Measurements from ENCODE around the gene ST3GAL4. TPM values are rescaled to one million over a fixed set of nuclear protein-coding genes. Genes with fewer than 3 reads are reported as not detected.

The ST3GAL4 gene
- total and polyA plus RNA-seq, 9 of the 15 experiments (the other 6 are each of a cell fraction or from before 2014, with no cell fraction given): 0.27 to 22.9 (median 10.5) TPM

- H3K27me3 ChIP-seq (ENCODE audit: control insufficient read depth in 2 of 2, insufficient read depth in 2 of 2, low read length in 2 of 2): no peaks in the 10 kb centered on the region
- H3K9me1 ChIP-seq (ENCODE audit: control insufficient read depth, insufficient read depth, low read length): no peaks in the 10 kb centered on the region
- BruUV-seq (replicated peaks): no TSS peak
- no peaks in the 10 kb centered on the region for H3K9me3 ChIP-seq (replicated peaks; ENCODE audit: control insufficient read depth, insufficient read depth, low read depth, low read length)
- no peak overlapping the region for H3K4me3 ChIP-seq
- no peak for TF ChIP-seq ESRRB (CRISPR knock-in tag; IDR thresholded peaks at IDR 0.05; ENCODE audit: borderline replicate concordance)
- peaks cover 0 to 7% of the 10 kb centered on the region in 2 experiments; a peak in 1 of 5 replicates for H3K4me1 ChIP-seq (replicated peaks in 1 of 2; ENCODE audit: control insufficient read depth in 2 of 2, insufficient read depth in 2 of 2, low read length in 2 of 2)
- no peak overlapping the region for H3K4me2 ChIP-seq (ENCODE audit: insufficient read depth, low read length)
- ChIA-PET CTCF (ENCODE audit: low intra/inter-chr PET ratio) (no interaction called here), POLR2A (no interaction called here)
- 82% methylated on average over 7 of the region's 7 CpGs for WGBS (ENCODE audit: insufficient coverage, low coverage, missing lambda C conversion rate)
- in situ Hi-C loops (cut with MboI) (loop anchor here (25.0 kb wide), 1 partner anchor 103 kb away; the partner anchor contains the start of gene DCPS), intact Hi-C loops (cut with micrococcal nuclease) (no loop called here)
- no peak overlapping the region for H3K27ac ChIP-seq (ENCODE audit: extremely low read depth, low read depth, low read length)
- no peak overlapping the region for H2AFZ ChIP-seq (ENCODE audit: low read depth, low read length)
- peaks cover 23% of the 10 kb centered on the region; the same call in 1 of the 2 replicates for H4K20me1 ChIP-seq (replicated peaks; ENCODE audit: control insufficient read depth, insufficient read depth, low read length)
- ATAC-seq (no peak), FAIRE-seq (no peak), DNase-seq (ENCODE audit: extremely low read depth in 1 of 4, low spot score in 3 of 4) (no peak)
- no peaks in the 10 kb centered on the region for H3K79me2 ChIP-seq (ENCODE audit: control insufficient read depth, insufficient read depth, low read length)
- no peaks in the 10 kb centered on the region for H3K36me3 ChIP-seq (ENCODE audit: control insufficient read depth, insufficient read depth, low read length)
- H3K9ac ChIP-seq (ENCODE audit: insufficient read depth in 1 of 2, low read depth in 2 of 2, low read length in 2 of 2): no peak overlapping the region
Measured at GRCh38 chr11:126415128-126415527, 59.6 kb downstream of the ST3GAL4 start.

GRCh38 chr11:126415669-126416420 is 60.4 kb downstream of the ST3GAL4 start:
- Histone ChIP-seq H3K4me1 (replicated peaks in 1 of 2; ENCODE audit: control insufficient read depth in 2 of 2, insufficient read depth in 2 of 2, low read length in 2 of 2) (peaks cover 0 to 9% of the 10 kb centered on the region in 2 experiments; a peak in 2 of 5 replicates), H3K9me3 (replicated peaks; ENCODE audit: control insufficient read depth, insufficient read depth, low read depth, low read length) (no peaks in the 10 kb centered on the region), H2AFZ (ENCODE audit: low read depth, low read length) (no peak overlapping the region), H3K9ac (ENCODE audit: insufficient read depth in 1 of 2, low read depth in 2 of 2, low read length in 2 of 2) (no peak overlapping the region), H4K20me1 (replicated peaks; ENCODE audit: control insufficient read depth, insufficient read depth, low read length) (peaks cover 26% of the 10 kb centered on the region; the same call in 1 of the 2 replicates), H3K27ac (ENCODE audit: extremely low read depth, low read depth, low read length) (no peak overlapping the region), H3K4me2 (ENCODE audit: insufficient read depth, low read length) (no peak overlapping the region), H3K27me3 (ENCODE audit: control insufficient read depth in 2 of 2, insufficient read depth in 2 of 2, low read length in 2 of 2) (no peaks in the 10 kb centered on the region), H3K36me3 (ENCODE audit: control insufficient read depth, insufficient read depth, low read length) (no peaks in the 10 kb centered on the region), H3K79me2 (ENCODE audit: control insufficient read depth, insufficient read depth, low read length) (no peaks in the 10 kb centered on the region), H3K9me1 (ENCODE audit: control insufficient read depth, insufficient read depth, low read length) (no peaks in the 10 kb centered on the region), H3K4me3 (no peak overlapping the region)
- FAIRE-seq (no peak), ATAC-seq (no peak), DNase-seq (ENCODE audit: extremely low read depth in 1 of 4, low spot score in 3 of 4) (no peak)
- POLR2A ChIA-PET: no interaction called here
- in situ Hi-C loops (cut with MboI) (loop anchor here (25.0 kb wide), 1 partner anchor 104 kb away; the partner anchor contains the start of gene DCPS), intact Hi-C loops (cut with micrococcal nuclease) (no loop called here)
- CTCF ChIA-PET (ENCODE audit: low intra/inter-chr PET ratio): no interaction called here
- BruUV-seq (replicated peaks): no TSS peak
- WGBS (ENCODE audit: insufficient coverage, low coverage, missing lambda C conversion rate): 77% methylated on average over 19 of the region's 19 CpGs
- no peak for TF ChIP-seq MTF1 (CRISPR knock-in tag; IDR thresholded peaks at IDR 0.05; ENCODE audit: borderline replicate concordance)
- TF ChIP-seq U2AF2 (optimal IDR thresholded peaks at IDR 0.05; ENCODE audit: low read depth, low read length): no peak
- no peak for TF ChIP-seq FOSL1 (tag; conservative IDR thresholded peaks at IDR 0.05)
- no peak for TF ChIP-seq GTF2F1 (IDR thresholded peaks at IDR 0.05; ENCODE audit: low read depth, low read length)
- no peak for TF ChIP-seq NELFE (IDR thresholded peaks at IDR 0.05; ENCODE audit: insufficient read depth, insufficient read length)
- TF ChIP-seq HNRNPH1 (optimal IDR thresholded peaks at IDR 0.05; ENCODE audit: low read depth, low read length): no peak
- TF ChIP-seq ZNF316 (IDR thresholded peaks at IDR 0.05): no peak
- TF ChIP-seq ZNF347 (CRISPR knock-in tag; IDR thresholded peaks at IDR 0.05; ENCODE audit: low read depth): no peak
- TF ChIP-seq RBFOX2 (IDR thresholded peaks at IDR 0.05; ENCODE audit: low read depth, low read length): no peak
- no peak for TF ChIP-seq PHF8 (IDR thresholded peaks at IDR 0.05; ENCODE audit: borderline replicate concordance, low read length)
- no peak for TF ChIP-seq MAFF (IDR thresholded peaks at IDR 0.05; ENCODE audit: low read length)
- no peak for TF ChIP-seq ZNF780A (CRISPR knock-in tag; IDR thresholded peaks at IDR 0.05)
- no peak for TF ChIP-seq ARHGAP35 (IDR thresholded peaks at IDR 0.05; ENCODE audit: partially characterized antibody)
- TF ChIP-seq LEF1 (IDR thresholded peaks at IDR 0.05): no peak
- no peak for TF ChIP-seq ZKSCAN3 (CRISPR knock-in tag; IDR thresholded peaks at IDR 0.05)
- TF ChIP-seq KLF1 (tag; IDR thresholded peaks at IDR 0.05): no peak

Data from K562 (cell line).